ENCODE data around the gene MINPP1. TPM values are rescaled to one million over a fixed set of nuclear protein-coding genes. Genes with fewer than 3 reads are reported as not detected.

MINPP1 gene
- total RNA-seq, 1 experiment from 2014 or later: 37.0 TPM

DNA sequence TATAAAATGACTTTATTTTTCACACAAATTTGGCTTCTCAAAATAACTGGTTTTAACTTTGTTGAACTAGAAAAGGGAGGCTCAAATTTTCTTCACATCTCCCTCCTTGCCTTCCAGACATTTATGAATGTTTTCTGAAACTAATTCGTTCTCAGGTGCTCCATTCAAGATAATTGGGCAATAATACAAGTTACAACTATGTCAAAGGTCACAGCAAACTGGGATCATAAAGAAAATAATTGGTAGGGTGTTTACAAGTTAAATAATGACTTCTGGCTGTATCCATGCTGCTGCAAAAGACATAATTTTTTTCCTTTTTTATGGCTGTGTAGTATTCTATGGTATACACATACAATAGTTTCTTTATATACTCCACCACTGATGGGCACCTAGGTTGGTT is 75.3 kb downstream of the MINPP1 start:
- no TSS peak for BruUV-seq (replicated peaks)
- Histone ChIP-seq H3K27ac (ENCODE audit: low read length) (no peak overlapping the region), H3K4me3 (ENCODE audit: low read depth in 2 of 2, low read length in 2 of 2) (no peak overlapping the region), H3K4me1 (ENCODE audit: control insufficient read depth, insufficient read depth, low read length) (peaks cover 5% of the 10 kb centered on the region), H3K36me3 (ENCODE audit: control insufficient read depth, insufficient read depth, low read length) (no peaks in the 10 kb centered on the region), H3K9me3 (ENCODE audit: control insufficient read depth, insufficient read depth, low read depth, low read length) (no peaks in the 10 kb centered on the region), H3K27me3 (ENCODE audit: control insufficient read depth, insufficient read depth, low read length) (no peaks in the 10 kb centered on the region)
- CTCF ChIA-PET: no interaction called here
- no peak for DNase-seq (ENCODE audit: low read depth, low spot score)
- POLR2A ChIA-PET: no interaction called here
- TF ChIP-seq POLR2AphosphoS5 (IDR thresholded peaks at IDR 0.05; ENCODE audit: low read depth, low read length): no peak
- TF ChIP-seq TCF7L2 (IDR thresholded peaks at IDR 0.05; ENCODE audit: low read depth, low read length): no peak
- TF ChIP-seq, protein P1, sequence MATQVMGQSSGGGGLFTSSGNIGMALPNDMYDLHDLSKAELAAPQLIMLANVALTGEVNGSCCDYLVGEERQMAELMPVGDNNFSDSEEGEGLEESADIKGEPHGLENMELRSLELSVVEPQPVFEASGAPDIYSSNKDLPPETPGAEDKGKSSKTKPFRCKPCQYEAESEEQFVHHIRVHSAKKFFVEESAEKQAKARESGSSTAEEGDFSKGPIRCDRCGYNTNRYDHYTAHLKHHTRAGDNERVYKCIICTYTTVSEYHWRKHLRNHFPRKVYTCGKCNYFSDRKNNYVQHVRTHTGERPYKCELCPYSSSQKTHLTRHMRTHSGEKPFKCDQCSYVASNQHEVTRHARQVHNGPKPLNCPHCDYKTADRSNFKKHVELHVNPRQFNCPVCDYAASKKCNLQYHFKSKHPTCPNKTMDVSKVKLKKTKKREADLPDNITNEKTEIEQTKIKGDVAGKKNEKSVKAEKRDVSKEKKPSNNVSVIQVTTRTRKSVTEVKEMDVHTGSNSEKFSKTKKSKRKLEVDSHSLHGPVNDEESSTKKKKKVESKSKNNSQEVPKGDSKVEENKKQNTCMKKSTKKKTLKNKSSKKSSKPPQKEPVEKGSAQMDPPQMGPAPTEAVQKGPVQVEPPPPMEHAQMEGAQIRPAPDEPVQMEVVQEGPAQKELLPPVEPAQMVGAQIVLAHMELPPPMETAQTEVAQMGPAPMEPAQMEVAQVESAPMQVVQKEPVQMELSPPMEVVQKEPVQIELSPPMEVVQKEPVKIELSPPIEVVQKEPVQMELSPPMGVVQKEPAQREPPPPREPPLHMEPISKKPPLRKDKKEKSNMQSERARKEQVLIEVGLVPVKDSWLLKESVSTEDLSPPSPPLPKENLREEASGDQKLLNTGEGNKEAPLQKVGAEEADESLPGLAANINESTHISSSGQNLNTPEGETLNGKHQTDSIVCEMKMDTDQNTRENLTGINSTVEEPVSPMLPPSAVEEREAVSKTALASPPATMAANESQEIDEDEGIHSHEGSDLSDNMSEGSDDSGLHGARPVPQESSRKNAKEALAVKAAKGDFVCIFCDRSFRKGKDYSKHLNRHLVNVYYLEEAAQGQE (IDR thresholded peaks at IDR 0.05; ENCODE audit: insufficient read depth in 1 of 2, low read depth in 2 of 2, low read length in 1 of 2): no peak
- TF ChIP-seq CTCF (IDR thresholded peaks at IDR 0.05): no peak
- TF ChIP-seq SIN3A (IDR thresholded peaks at IDR 0.05; ENCODE audit: borderline replicate concordance, insufficient read depth, low read depth, low read length): no peak
- ATAC-seq: no peak
- intact Hi-C loops (cut with micrococcal nuclease; ENCODE audit: unreplicated experiment): no loop called here
- in situ Hi-C loops (cut with HindIII; ENCODE audit: low pct_unique_long_range_greater_than_20kb, low sequenced_read_pairs): no loop called here

DNA sequence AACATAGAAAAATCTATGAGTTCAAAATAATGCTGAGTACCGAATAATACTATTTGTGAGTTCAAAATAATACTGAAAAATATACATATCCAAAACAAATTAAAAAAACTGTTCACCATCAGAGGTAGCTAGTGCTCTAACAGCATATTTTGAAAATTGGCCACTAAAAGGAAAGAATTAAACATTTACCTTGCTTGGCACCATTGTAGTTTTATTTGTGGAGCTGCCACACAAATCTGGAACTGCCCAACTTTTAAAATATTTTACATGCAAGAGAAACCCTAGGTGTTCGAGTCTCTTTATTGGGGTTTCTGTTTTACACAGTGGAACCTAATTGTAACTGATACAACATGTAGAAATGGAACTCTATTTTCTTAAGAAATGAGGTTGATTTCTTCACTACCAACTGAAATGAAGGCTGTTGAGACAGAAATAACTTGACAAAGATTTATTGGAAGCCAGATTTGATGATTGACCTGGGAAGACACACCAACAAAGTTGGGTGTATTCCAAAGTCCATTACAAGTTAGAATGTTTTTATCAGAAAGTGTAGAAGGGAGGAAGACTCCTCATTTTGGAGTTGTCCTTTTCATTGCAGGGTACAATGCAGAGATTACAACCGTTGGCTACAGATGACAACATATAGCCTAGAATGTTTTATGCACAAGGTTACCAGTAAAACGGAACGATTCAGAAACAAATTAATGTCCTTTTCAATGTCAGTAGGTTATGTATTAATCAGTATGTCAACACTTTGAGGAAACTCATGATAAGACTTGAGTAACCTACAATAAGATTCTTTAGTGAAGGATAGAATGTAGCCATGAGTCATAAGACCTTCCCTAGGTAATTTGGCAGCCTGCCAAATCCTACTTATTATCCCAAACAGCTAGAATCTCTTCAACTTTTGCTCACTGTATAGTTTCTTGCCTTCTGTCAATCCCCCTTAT is 81.1 kb downstream of the MINPP1 start:
- TF ChIP-seq SIN3A (IDR thresholded peaks at IDR 0.05; ENCODE audit: borderline replicate concordance, insufficient read depth, low read depth, low read length) (no peak), TCF7L2 (IDR thresholded peaks at IDR 0.05; ENCODE audit: low read depth, low read length) (no peak)
- CTCF ChIA-PET: no interaction called here
- H3K27me3 ChIP-seq (ENCODE audit: control insufficient read depth, insufficient read depth, low read length): no peaks in the 10 kb centered on the region
- POLR2A ChIA-PET: no interaction called here
- H3K4me1 ChIP-seq (ENCODE audit: control insufficient read depth, insufficient read depth, low read length): no peaks in the 10 kb centered on the region
- intact Hi-C loops (cut with micrococcal nuclease; ENCODE audit: unreplicated experiment) (no loop called here), in situ Hi-C loops (cut with HindIII; ENCODE audit: low pct_unique_long_range_greater_than_20kb, low sequenced_read_pairs) (no loop called here)
- DNase-seq (ENCODE audit: low read depth, low spot score): peak; percentile 35
- H3K36me3 ChIP-seq (ENCODE audit: control insufficient read depth, insufficient read depth, low read length): no peaks in the 10 kb centered on the region
- H3K27ac ChIP-seq (ENCODE audit: low read length): no peak overlapping the region
- H3K4me3 ChIP-seq (ENCODE audit: low read depth in 2 of 2, low read length in 2 of 2): no peak overlapping the region
- no peaks in the 10 kb centered on the region for H3K9me3 ChIP-seq (ENCODE audit: control insufficient read depth, insufficient read depth, low read depth, low read length)
- no peak for ATAC-seq
- no TSS peak for BruUV-seq (replicated peaks)

DNA sequence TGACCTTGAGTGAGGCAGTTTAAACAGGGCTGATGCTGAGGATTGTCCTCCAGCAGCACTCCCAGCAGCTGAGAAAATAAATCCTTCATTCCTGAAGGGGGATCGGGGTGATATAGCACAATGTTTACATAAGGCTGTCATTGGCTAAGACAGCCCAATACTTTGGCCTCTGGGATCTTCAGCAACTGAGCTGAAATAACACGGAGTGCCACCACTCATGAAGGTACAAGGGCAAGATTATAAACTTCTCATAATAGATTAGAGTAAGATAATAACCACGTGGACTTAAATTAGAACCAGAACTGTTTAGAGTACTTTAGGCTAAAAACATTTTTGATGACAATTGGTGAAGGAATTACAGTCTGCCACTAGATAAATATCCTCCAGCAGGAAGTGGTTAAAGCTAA is 85.0 kb downstream of the MINPP1 start:
- Histone ChIP-seq H3K4me3 (ENCODE audit: low read depth in 2 of 2, low read length in 2 of 2) (no peak overlapping the region), H3K27ac (ENCODE audit: low read length) (no peak overlapping the region), H3K9me3 (ENCODE audit: control insufficient read depth, insufficient read depth, low read depth, low read length) (no peaks in the 10 kb centered on the region), H3K27me3 (ENCODE audit: control insufficient read depth, insufficient read depth, low read length) (peaks cover 3% of the 10 kb centered on the region; the same call in 1 of the 2 replicates), H3K36me3 (ENCODE audit: control insufficient read depth, insufficient read depth, low read length) (no peaks in the 10 kb centered on the region), H3K4me1 (ENCODE audit: control insufficient read depth, insufficient read depth, low read length) (no peaks in the 10 kb centered on the region)
- CTCF ChIA-PET: no interaction called here
- ATAC-seq (no peak), DNase-seq (ENCODE audit: low read depth, low spot score) (no peak)
- in situ Hi-C loops (cut with HindIII; ENCODE audit: low pct_unique_long_range_greater_than_20kb, low sequenced_read_pairs) (no loop called here), intact Hi-C loops (cut with micrococcal nuclease; ENCODE audit: unreplicated experiment) (no loop called here)
- POLR2A ChIA-PET: no interaction called here
- BruUV-seq (replicated peaks): no TSS peak
- TF ChIP-seq SIN3A (IDR thresholded peaks at IDR 0.05; ENCODE audit: borderline replicate concordance, insufficient read depth, low read depth, low read length) (no peak), POLR2AphosphoS5 (IDR thresholded peaks at IDR 0.05; ENCODE audit: low read depth, low read length) (no peak), CTCF (IDR thresholded peaks at IDR 0.05) (no peak), TCF7L2 (IDR thresholded peaks at IDR 0.05; ENCODE audit: low read depth, low read length) (no peak)
- TF ChIP-seq, protein P1 (IDR thresholded peaks at IDR 0.05; ENCODE audit: insufficient read depth in 1 of 2, low read depth in 2 of 2, low read length in 1 of 2): no peak
